ENCODE data around the gene CLDN6. TPM values are rescaled to one million over a fixed set of nuclear protein-coding genes. Genes with fewer than 3 reads are reported as not detected.

Gene CLDN6
- total and polyA plus RNA-seq, 2 of the 13 experiments (the other 11 are each of a cell fraction or from before 2014, with no cell fraction given): 5.9 to 7.6 TPM

GRCh38 chr16:3020604-3021448, 2.8 kb upstream of the CLDN6 start (continued):
- TF ChIP-seq KAT8 (CRISPR knock-in tag; IDR thresholded peaks at IDR 0.05) (peak; percentile 63), RXRB (CRISPR knock-in tag; IDR thresholded peaks at IDR 0.05; ENCODE audit: borderline replicate concordance) (peak; percentile 82), SP140L (CRISPR knock-in tag; IDR thresholded peaks at IDR 0.05; ENCODE audit: borderline replicate concordance) (no peak), ZNF652 (CRISPR knock-in tag; IDR thresholded peaks at IDR 0.05; ENCODE audit: borderline replicate concordance, low read depth) (no peak), ZNF747 (CRISPR knock-in tag; IDR thresholded peaks at IDR 0.05; ENCODE audit: borderline replicate concordance) (peak; percentile 72; the same call in 1 of the 2 replicates), NONO (IDR thresholded peaks at IDR 0.05) (no peak), NONO (CRISPR knock-in tag; conservative IDR thresholded peaks at IDR 0.05) (peak; percentile 55), ZBTB43 (CRISPR knock-in tag; conservative IDR thresholded peaks at IDR 0.05) (0 out of 2 replicates have a peak, but pooled peaks have one; percentile 32), FOXJ3 (CRISPR knock-in tag; IDR thresholded peaks at IDR 0.05; ENCODE audit: borderline replicate concordance) (0 out of 2 replicates have a peak, but pooled peaks have one; percentile 25), KLF6 (CRISPR knock-in tag; IDR thresholded peaks at IDR 0.05) (no peak), ZMYM3 (CRISPR knock-in tag; IDR thresholded peaks at IDR 0.05) (peak; percentile 22; the same call in 1 of the 2 replicates), IRF2 (CRISPR knock-in tag; IDR thresholded peaks at IDR 0.05) (peak; percentile 70), ZNF326 (CRISPR knock-in tag; IDR thresholded peaks at IDR 0.05; ENCODE audit: borderline replicate concordance) (no peak), TBP (CRISPR knock-in tag; IDR thresholded peaks at IDR 0.05) (0 out of 2 replicates have a peak, but pooled peaks have one; percentile 44), ZNF577 (CRISPR knock-in tag; IDR thresholded peaks at IDR 0.05; ENCODE audit: borderline replicate concordance, low read depth) (no peak), JDP2 (CRISPR knock-in tag; IDR thresholded peaks at IDR 0.05; ENCODE audit: borderline replicate concordance) (no peak), TAF15 (IDR thresholded peaks at IDR 0.05; ENCODE audit: low read depth, low read length, poor library complexity, severe bottlenecking) (no peak), ZFP36 (IDR thresholded peaks at IDR 0.05; ENCODE audit: borderline replicate concordance, low read depth, low read length, partially characterized antibody) (no peak), TRIM24 (CRISPR knock-in tag; IDR thresholded peaks at IDR 0.05) (no peak), ATM (IDR thresholded peaks at IDR 0.05; ENCODE audit: borderline replicate concordance) (no peak)
- TF ChIP-seq, protein P1, sequence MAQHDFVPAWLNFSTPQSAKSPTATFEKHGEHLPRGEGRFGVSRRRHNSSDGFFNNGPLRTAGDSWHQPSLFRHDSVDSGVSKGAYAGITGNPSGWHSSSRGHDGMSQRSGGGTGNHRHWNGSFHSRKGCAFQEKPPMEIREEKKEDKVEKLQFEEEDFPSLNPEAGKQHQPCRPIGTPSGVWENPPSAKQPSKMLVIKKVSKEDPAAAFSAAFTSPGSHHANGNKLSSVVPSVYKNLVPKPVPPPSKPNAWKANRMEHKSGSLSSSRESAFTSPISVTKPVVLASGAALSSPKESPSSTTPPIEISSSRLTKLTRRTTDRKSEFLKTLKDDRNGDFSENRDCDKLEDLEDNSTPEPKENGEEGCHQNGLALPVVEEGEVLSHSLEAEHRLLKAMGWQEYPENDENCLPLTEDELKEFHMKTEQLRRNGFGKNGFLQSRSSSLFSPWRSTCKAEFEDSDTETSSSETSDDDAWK (CRISPR knock-in tag; IDR thresholded peaks at IDR 0.05): no peak
- TF ChIP-seq, protein P2, sequence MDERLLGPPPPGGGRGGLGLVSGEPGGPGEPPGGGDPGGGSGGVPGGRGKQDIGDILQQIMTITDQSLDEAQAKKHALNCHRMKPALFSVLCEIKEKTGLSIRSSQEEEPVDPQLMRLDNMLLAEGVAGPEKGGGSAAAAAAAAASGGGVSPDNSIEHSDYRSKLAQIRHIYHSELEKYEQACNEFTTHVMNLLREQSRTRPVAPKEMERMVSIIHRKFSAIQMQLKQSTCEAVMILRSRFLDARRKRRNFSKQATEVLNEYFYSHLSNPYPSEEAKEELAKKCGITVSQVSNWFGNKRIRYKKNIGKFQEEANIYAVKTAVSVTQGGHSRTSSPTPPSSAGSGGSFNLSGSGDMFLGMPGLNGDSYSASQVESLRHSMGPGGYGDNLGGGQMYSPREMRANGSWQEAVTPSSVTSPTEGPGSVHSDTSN (CRISPR knock-in tag; IDR thresholded peaks at IDR 0.05): no peak
- TF ChIP-seq, protein P3, sequence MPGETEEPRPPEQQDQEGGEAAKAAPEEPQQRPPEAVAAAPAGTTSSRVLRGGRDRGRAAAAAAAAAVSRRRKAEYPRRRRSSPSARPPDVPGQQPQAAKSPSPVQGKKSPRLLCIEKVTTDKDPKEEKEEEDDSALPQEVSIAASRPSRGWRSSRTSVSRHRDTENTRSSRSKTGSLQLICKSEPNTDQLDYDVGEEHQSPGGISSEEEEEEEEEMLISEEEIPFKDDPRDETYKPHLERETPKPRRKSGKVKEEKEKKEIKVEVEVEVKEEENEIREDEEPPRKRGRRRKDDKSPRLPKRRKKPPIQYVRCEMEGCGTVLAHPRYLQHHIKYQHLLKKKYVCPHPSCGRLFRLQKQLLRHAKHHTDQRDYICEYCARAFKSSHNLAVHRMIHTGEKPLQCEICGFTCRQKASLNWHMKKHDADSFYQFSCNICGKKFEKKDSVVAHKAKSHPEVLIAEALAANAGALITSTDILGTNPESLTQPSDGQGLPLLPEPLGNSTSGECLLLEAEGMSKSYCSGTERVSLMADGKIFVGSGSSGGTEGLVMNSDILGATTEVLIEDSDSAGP (CRISPR knock-in tag; IDR thresholded peaks at IDR 0.05; ENCODE audit: borderline replicate concordance): no peak; the same call in 1 of the 2 replicates
- TF ChIP-seq, protein P4, sequence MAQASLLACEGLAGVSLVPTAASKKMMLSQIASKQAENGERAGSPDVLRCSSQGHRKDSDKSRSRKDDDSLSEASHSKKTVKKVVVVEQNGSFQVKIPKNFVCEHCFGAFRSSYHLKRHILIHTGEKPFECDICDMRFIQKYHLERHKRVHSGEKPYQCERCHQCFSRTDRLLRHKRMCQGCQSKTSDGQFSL (CRISPR knock-in tag; IDR thresholded peaks at IDR 0.05): peak; percentile 83
